ENCODE results near the gene ITPRID1.
"Not testable (repeated sequence)": the region's sequence is repeated elsewhere in the genome, so short reads cannot be mapped to it uniquely, and the experiment has no call there.

Gene ITPRID1

GRCh38 chr7:31516680-31517502 is 3.0 kb downstream of the ITPRID1 start:
- no peak for DNase-seq (ENCODE audit: low read depth)

GRCh38 chr7:31517513-31517912 is 3.6 kb downstream of the ITPRID1 start:
- no peak for DNase-seq (ENCODE audit: low read depth)

GRCh38 chr7:31518766-31519165 is 4.9 kb downstream of the ITPRID1 start:
- DNase-seq (ENCODE audit: low read depth) = no peak

DNA sequence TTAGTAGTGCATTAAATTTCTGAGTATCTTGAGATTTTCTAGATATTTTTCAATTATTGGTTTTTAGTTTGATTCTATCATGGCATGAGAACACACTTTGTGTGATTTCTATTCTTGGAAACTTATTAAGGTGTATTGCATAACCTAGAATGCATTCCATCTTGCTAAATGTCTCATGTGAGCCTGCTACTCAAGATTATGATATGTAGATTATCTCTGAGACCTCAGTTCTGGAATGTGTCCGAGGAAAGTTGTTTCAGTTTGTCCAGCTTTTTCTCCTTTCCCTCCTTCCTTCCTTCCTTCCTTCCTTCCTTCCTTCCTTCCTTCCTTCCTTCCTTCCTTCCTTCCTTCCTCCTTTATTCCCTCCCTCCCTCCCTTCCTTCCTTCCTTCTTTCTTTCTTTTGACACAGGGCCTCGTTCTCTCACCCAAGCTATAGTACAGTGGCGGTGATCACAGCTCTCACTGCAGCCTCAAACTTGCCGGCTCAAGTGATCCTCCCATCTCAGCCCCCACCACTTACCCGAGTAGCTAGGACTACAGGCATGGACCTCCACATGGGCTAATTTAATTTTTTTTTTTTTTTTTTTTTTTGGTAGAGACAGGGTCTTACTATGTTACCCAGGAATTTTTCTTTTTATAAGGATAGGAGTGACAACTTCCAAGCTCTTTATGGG is 7.6 kb downstream of the ITPRID1 start:
- DNase-seq (ENCODE audit: low read depth) = no peak

DNA sequence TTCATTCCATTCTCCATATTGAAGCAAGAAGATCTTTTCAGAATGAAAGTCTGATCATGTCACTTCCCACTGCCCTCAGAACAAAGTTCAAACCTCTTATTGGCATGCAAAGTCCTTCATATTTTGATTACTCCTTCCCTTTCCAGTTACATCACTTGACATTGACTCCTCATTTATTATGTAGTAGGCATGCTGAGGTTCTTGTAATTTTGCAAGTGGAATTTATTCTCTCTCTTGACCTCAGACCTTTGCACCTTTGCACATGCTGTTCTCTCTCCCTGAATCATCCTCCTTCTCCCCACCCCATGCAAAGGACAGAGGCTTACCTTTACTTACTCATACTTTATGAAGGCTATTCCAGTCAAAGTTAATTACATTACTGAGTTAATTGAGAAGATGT is 13.0 kb downstream of the ITPRID1 start:
- no peak for DNase-seq (ENCODE audit: low read depth)

GRCh38 chr7:31529103-31529502 is 15.2 kb downstream of the ITPRID1 start:
- no peak for DNase-seq (ENCODE audit: low read depth)

- not testable (repeated sequence) for DNase-seq (ENCODE audit: low read depth)
Observed at GRCh38 chr7:31540651-31541185, 26.8 kb downstream of the ITPRID1 start.

GRCh38 chr7:31545549-31545948 is 31.7 kb downstream of the ITPRID1 start:
- DNase-seq (ENCODE audit: low read depth) = no peak

GRCh38 chr7:31549611-31550010 is 35.7 kb downstream of the ITPRID1 start:
- no peak for DNase-seq (ENCODE audit: low read depth)

DNA sequence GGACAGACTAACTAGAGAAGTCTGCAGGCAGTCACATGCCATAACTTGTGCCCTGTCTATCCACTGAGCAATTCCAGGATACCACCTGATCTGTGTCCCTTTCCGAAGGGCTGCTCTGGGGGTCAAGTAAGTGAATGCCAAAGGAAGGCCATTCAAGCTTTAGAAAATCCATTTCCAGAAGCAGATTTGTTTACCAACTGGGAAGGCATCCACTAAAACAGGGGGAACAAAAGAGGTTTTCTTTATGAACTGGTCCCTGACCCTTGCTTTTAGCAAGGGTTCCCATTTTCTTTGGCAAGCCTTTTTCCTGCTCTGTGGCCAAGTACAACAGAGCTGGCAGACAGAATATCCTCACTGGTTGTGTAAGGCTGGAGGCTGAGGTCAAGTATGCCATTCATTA is 36.5 kb downstream of the ITPRID1 start:
- DNase-seq (ENCODE audit: low read depth) = no peak

- no peak for DNase-seq (ENCODE audit: low read depth)
Observed at GRCh38 chr7:31553661-31554081, 39.8 kb downstream of the ITPRID1 start.

DNA sequence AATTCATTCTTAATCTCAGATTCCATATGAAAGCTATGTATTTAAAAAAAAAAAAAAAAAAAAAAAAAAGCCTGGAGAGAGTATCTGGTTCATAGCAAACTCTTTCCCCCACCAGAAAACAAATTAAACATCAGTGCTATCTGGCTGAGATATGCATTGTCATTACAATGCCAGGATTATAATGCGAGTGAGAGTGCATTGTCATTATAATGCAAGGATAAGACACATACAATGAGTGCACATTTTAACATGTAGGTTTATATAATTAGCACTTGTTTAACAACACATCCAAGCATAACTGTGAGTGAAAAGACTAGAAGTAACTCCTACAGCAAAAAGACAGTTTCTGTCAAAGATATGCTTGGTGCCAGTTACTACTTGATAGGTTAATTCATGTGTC is 48.1 kb downstream of the ITPRID1 start:
- no peak for DNase-seq (ENCODE audit: low read depth)

DNA sequence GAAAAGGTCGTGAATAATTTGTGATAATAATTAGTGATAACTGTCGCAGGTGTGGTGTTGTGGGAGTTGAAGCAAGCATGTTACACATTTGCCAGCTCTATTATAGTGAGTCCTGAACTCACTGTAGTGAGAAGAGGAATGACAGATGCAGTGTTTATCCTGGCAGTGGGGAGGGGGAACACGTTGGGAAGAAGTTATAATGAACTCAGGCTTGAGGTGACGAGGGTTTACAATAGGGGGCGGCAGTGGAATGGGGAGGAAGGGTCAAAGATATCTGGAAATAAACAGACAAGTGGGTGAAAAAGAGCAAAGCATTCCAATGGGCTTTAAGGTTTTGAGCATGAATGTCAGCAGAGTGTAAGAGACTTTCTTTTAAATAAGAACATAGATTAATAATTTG is 49.6 kb downstream of the ITPRID1 start:
- DNase-seq (ENCODE audit: low read depth) = no peak

GRCh38 chr7:31563951-31564350 is 50.1 kb downstream of the ITPRID1 start:
- no peak for DNase-seq (ENCODE audit: low read depth)

- DNase-seq (ENCODE audit: low read depth) = no peak
Observed at GRCh38 chr7:31564661-31565060, 50.8 kb downstream of the ITPRID1 start.

DNA sequence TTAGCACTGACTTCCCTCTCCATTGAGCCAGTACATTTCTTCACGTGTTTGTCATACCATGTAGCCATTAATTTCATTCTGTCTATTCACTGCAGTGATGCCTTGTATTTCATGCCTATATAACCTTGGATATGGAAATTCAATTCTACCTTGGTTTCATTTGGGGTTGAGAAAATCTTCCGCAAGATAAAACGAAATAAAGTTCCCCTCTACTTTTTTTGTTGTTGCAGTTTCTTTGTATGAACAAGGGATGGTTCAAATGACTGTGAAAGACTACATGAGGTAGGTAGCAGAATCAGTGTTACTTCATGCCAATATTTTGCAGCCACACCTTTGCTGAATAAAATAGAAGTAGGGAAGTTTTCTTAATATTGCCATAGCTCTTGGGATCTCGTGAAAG is 55.6 kb downstream of the ITPRID1 start:
- DNase-seq (ENCODE audit: low read depth) = no peak

DNA sequence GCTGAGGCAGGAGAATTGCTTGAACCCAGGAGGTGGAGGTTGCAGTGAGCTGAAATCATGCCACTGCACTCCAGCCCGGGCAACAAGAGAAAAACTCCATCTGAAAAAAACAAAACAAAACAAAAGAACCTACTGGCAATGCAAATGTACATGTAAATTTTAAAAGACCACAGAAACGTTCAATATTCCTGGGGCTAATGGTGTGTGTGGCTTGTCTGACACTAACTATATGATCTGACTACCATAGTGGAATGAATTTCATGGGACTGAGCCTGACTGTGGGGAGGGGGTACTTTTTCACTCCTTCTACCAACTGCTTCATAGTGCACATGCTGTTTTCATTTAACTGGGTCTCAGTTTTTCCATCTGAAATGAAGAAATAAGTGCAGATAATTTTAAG is 69.6 kb downstream of the ITPRID1 start:
- DNase-seq (ENCODE audit: low read depth) = no peak

GRCh38 chr7:31583942-31584341 is 70.1 kb downstream of the ITPRID1 start:
- DNase-seq (ENCODE audit: low read depth) = no peak

DNA sequence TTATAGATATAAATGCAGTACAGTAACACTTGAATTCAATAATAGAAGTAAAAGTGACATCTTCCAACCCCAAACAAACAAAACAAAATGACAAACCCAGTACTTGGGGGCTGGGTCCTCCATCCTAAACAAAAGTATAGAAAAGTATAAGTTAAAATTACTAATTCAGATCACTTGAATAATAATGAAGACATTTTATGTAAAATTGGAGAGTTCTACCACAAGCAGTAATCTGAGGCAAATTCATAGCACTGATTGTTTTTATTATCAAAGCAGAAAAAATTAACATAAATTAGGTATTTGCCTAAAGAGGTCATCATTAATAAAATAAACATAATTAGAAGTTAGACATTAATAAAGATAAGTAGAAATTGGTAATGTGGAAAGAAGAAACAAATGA is 81.5 kb downstream of the ITPRID1 start:
- no peak for DNase-seq (ENCODE audit: low read depth)

- DNase-seq (ENCODE audit: low read depth) = no peak
Observed at GRCh38 chr7:31602041-31602625, 88.2 kb downstream of the ITPRID1 start.

DNA sequence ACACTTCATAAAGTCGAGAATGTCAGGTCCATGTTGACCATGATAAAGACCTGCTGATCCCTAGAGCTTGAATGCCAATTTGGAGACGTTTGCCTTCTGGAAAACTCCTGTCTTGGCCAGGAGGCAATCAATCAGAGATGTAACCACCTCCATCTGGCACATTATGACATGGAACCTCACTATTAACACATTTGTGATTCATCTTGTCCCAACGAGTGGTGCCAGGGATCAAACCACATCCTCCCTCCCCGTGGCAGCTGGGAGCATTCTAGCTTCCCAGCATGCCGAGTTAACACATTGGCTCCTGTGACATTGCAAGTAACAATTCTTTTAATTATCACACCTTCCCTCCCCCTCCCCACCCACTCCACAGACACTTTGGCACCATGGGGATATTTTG is 89.2 kb downstream of the ITPRID1 start:
- DNase-seq (ENCODE audit: low read depth) = no peak

DNA sequence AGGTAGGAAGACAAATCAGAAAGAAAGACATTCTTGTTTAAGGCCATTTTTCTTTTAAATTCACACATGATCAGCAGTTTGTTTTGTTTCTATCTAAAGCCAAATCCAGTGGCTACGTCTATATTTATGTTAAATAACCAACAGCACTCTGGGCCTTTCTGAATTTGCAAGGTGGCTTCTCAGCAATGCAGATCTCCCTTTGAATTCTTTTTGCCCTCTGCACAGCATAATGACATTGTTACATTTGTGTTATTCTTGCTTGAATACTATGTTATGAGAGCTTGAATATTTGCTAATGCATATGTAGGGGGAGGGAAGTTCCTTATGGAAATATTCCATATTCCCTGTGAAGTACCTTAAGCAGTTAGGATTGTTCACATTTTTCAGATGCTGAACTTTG is 99.7 kb downstream of the ITPRID1 start:
- DNase-seq (ENCODE audit: low read depth) = no peak

GRCh38 chr7:31633467-31633866 is 119.6 kb downstream of the ITPRID1 start:
- no peak for DNase-seq (ENCODE audit: low read depth)

Measured in fibroblast of gingiva (primary cell).